GM18526 (cell line): ENCODE data around the gene SIRT5.

Experiments used
- POLR2A ChIP-seq: IDR thresholded peaks from 3 replicates; pipeline ENCODE4 v1.6.1; 2011; ENCODE audit not compliant: insufficient read length; ENCODE audit errors: extremely low read depth

SIRT5 gene

GRCh38 chr6:13593720-13594119 is 19.3 kb downstream of the SIRT5 start:
- TF ChIP-seq POLR2A: no peak

GRCh38 chr6:13597073-13597472 is 22.7 kb downstream of the SIRT5 start:
- no peak for TF ChIP-seq POLR2A

DNA sequence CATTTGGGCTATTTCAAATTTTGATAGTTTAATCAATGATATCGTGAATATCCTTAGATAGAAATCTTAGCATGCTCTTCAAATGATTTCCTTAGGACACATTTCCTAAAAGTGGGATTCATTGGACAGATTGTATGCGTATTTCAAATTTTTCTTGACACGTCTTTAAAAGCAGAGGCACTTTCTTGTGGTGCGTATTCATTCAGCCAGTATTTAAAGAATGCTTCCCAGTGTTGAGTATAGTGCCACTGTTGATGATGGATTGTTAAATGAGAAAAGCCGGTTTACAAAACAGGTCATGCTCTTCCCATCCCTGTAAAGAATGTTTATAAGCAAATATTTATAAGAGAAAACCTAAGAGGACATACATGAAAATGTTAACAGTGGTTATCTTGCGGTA is 25.6 kb downstream of the SIRT5 start:
- TF ChIP-seq POLR2A: no peak

DNA sequence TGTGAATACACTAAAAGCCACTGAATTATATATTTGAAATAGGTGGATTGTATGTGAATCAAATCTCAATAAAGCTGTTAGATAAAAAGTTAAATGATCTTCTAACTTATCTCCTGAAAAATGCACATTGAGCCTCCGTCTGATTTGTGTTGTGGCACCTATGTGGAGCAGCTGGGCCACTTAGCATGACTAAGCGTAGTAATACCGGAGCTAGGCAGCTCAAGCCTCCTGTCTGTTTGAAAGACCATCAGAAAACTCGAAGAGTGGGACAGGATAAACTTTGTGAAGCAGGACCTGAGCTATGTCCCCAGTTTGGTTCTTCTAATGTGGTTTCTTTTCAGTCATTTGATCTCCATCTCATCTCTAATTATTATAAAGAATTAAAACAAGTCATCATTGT is 29.7 kb downstream of the SIRT5 start:
- no peak for TF ChIP-seq POLR2A

- no peak for TF ChIP-seq POLR2A
Observed at GRCh38 chr6:13604546-13605416, 30.4 kb downstream of the SIRT5 start.

DNA sequence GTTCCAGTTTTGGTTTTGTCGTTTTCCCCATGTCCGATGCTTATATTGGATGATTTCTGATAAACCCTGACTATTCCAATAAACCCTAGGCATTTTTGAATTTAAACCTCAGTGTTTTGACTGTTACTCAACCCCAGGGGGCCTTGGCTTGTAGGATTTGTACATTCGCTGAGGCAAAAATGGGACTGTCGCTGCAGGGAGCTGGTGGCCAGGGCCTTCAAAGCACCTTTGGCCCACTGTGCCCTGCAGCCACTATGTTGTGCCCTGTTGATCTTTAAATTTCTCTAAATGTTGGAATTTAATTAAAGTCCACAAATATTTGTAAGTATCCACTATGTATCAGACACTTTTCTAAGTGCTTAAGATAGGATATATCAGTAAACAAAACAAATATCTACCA is 31.2 kb downstream of the SIRT5 start:
- TF ChIP-seq POLR2A: no peak

DNA sequence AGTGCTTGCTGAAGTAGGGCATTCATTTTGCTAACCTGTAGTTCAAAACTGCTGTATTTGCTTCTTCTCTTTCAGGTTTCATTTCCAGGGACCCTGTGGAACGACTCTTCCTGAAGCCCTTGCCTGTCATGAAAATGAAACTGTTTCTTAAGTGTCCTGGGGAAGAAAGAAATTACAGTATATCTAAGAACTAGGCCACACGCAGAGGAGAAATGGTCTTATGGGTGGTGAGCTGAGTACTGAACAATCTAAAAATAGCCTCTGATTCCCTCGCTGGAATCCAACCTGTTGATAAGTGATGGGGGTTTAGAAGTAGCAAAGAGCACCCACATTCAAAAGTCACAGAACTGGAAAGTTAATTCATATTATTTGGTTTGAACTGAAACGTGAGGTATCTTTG is 37.3 kb downstream of the SIRT5 start:
- TF ChIP-seq POLR2A: no peak

DNA sequence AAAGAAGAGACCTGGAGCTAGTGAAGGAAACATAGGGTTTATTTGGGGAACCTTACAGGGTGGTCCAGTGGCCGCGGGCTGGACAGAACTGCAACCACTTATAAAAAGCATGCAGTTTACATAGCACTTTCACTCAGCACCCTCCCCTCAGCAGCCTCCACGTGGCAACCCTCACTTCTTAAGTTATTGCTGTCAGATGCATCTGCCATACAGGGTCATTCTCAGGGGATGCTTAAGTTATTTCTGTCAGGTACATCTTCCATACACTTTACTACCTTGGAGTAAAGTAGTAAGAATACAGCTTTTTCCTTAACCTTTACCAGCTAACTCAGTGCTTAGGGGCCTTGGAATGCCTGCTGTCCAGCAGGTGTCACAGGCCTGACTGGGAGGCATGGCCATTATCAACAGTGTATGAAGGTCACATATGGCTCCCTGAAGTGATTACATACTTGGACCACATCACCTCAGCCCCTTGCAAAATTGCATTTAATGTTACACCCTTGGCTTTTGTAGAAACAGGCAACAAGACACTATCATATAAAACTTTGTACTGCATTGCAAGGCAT is 38.7 kb downstream of the SIRT5 start:
- TF ChIP-seq POLR2A: no peak

DNA sequence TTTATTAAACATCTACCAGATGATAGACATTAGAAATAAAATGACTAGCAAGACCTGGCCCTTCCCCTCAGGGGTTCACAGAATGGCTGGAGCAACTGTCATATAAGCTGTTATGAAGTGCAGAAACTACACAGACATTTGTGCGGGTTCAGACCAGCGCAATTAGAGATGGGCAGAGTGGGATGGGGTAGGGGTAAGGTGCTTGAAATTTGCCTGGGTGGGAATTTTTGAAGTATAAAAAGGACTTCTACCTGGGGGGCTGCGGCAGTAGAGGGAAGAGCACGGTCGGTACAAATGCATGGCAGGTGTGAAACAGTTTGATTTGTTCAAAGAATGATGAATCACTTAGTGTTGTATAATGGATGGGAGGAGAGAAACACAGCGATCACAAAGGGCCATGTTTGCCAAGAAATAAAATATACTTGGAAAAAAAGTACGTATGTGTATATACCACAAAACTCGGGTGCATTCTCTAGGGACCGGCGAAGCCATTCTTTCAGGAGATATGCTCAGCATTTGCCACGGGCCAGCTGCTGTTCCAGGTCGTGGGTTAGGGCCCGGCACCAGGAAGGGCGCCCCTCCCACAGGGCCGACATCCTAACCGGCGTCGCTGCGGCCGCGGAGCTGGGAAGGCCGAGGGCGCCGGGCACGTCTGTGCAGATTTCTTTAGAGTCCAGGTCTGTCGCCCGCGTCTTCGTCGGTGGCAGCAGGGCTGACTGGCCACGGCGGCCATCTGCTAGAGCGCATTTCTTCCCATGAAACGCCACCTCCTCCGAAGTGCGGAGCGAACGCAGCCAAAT is 39.9 kb downstream of the SIRT5 start:
- no peak for TF ChIP-seq POLR2A

DNA sequence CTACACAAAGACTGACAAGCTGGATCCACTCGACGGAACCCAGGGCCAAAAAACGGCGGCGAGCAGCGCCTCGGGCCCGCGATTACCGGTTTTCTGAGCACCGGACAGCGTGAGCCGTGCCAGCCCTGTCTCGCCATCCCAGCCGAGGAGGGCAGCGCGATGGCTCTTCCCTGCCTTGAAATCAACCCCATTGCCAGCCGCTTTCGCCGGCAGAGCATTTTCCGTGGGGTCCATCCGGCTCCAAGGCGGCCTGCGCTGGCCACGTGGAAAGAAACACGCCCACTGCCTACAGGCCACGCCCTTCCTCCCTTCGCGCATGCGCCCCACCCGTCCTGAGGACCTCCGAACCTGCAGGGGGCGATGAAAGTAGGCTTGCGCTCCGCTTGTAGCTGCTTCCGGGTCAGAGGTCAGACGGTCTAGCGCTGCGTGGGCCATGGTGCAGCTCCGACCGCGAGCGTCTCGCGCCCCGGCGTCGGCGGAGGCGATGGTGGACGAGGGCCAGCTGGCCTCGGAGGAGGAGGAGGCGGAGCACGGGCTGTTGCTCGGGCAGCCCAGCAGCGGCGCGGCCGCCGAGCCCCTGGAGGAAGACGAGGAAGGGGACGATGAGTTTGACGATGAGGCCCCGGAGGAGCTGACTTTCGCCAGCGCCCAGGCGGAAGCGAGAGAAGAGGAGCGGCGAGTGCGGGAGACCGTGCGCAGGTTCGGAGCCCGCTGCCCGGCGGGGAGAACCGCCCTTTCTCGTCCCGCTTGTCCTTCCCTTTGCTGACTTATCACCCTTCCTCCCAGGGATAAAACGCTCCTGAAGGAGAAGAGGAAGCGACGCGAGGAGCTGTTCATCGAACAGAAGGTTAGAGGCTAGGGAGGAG is 40.8 kb downstream of the SIRT5 start, which contains the start of gene NOL7:
TSS of gene NOL7 (plus strand) at position 410 of the 866 bp plus-strand sequence. CDS start at position 434, 24 bp downstream.
- TF ChIP-seq POLR2A: peak; percentile 96

- TF ChIP-seq POLR2A: no peak
Observed at GRCh38 chr6:13615792-13616120, 41.4 kb downstream of the SIRT5 start.

DNA sequence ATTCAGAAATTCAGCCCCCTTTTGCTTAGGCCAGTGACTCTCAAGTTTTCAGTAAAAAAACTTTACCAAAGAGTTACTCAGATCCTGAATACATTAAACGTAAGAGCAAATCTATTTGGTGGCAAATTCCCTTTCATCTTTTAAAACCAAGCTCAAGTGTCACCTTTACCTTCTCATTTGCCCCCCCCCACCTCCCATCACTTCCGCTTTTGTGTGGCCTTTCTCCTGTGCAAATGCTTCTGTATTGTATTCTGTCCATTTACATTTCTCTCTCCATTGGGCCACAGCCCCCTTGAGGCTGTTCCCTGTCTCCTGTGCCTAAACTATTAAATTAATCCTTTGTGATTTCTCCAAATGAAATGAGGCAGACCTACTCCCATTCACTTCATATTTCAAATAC is 42.7 kb downstream of the SIRT5 start:
- no peak for TF ChIP-seq POLR2A

GRCh38 chr6:13624871-13625288 is 50.5 kb downstream of the SIRT5 start:
- TF ChIP-seq POLR2A: no peak

DNA sequence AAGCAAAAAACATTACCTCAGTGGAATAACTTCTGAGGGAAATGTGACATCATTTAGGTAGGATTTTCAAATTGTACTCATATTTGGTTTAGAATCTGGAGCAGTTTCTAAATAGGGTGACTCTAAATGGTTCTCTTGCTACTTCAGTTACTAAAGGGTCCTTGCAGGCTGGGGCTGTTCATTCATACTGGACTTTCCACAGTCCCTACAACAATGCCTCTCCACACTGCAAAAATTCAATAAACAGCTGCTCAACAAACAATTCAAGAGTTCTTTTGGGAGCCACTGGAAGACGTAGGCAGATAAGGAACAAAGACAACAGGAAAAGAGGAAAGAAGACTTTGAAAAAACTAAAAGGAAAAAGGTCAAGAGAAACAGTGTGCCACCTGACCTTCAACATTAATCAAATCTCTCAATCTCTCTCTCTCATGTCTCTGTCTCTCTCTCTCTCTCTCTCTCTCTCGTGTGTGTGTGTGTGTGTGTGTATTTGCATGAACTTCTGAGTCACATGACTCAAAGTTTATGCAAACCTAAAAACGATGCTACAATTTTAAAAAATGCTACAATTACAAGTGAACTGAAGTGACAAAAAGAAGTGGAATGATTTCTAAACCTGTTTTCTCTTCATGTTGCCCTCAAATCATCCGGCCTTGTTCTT is 55.2 kb downstream of the SIRT5 start:
- TF ChIP-seq POLR2A: no peak
